Endothelial cell (in vitro differentiated cells): ENCODE results near the gene MBOAT7. TPM values are rescaled to one million over a fixed set of nuclear protein-coding genes. Genes with fewer than 3 reads are reported as not detected.
A peak's percentile ranks its signal among the peaks of the same experiment; 100 is the strongest.

ENCODE experiments used
- DNase-seq: peaks from one replicate; pipeline ENCODE4 v3.0.0; 2021; ENCODE audit warnings: low spot score
- H3K27ac Mint-ChIP-seq: one replicate; pipeline ENCODE4 v1.8.0; 2021; ENCODE audit warnings: mixed read lengths, inconsistent platforms; ENCODE audit not compliant: unreplicated experiment
- H3K27me3 Mint-ChIP-seq: one replicate; pipeline ENCODE4 v1.8.0; 2021; ENCODE audit warnings: mild to moderate bottlenecking, moderate library complexity, mixed read lengths, inconsistent platforms; ENCODE audit not compliant: unreplicated experiment
- H3K36me3 Mint-ChIP-seq: one replicate; pipeline ENCODE4 v1.8.0; 2021; ENCODE audit warnings: mild to moderate bottlenecking, low read depth, mixed read lengths, inconsistent platforms; ENCODE audit not compliant: unreplicated experiment
- H3K4me1 Mint-ChIP-seq: one replicate; pipeline ENCODE4 v1.8.0; 2021; ENCODE audit warnings: mild to moderate bottlenecking, mixed read lengths, inconsistent platforms; ENCODE audit not compliant: unreplicated experiment
- H3K4me3 Mint-ChIP-seq: one replicate; pipeline ENCODE4 v1.8.0; 2021; ENCODE audit warnings: mild to moderate bottlenecking, mixed read lengths, inconsistent platforms; ENCODE audit not compliant: unreplicated experiment
- H3K9me3 Mint-ChIP-seq: one replicate; pipeline ENCODE4 v1.8.0; 2021; ENCODE audit warnings: mixed read lengths, inconsistent platforms; ENCODE audit not compliant: unreplicated experiment
- CTCF ChIP-seq: fragments of 200-600 bp; sonication (generic); IDR thresholded peaks from one replicate; pipeline ENCODE4 v1.5.0; 2021; ENCODE audit warnings: antibody characterized with exemption; ENCODE audit not compliant: unreplicated experiment
- total RNA-seq: library from RNA; stranded (reverse); fragmentation: NEBNext Ultra II Directional; extraction: Animal tissue kit (Norgen Biotek cat#: 25700); gene quantifications from one replicate; pipeline ENCODE4 v1.2.1, GENCODE V29; 2021; ENCODE audit not compliant: unreplicated experiment

The MBOAT7 gene
- total RNA-seq, 1 donor from 2014 or later, result 203 TPM

DNA sequence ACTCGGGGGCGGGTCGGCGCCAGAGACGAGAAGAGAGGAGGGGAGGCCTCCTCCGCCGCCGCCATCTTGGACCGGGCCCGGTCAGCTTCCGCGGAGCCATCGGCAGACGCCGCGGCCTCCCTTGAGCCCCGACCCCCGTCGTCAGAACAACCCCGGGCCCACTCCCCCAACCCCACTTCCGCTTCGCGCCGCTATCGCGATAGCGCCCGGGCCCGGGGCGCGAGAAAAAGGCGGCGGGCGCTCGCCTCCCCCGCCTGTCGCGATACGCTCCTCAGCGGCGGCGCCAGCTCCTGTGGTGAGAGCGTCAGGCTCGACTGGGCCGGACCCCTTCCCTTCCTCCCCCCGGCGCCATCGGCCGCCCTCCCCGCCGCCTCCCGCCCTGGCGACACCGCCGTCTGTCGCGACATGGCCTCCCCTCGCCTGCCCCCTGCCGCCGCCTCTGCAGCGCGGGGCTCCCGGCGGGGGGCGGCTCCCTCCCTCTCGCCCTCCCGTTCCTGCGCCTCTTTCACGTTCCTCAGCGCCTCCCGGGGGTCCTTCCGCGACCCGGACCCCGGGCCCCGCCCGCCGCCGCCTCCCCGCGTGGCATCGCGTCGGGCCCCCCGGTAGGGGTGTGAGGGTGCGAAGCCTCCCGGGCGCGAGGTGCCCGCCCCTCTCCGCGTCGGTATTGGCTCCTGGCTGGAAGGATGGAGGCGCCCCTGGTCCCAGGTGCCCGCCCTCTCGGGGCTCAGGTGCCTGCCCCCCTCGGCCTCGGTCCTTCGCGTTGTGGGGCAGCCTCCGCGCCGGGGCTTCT lies 51.5 kb downstream of the MBOAT7 start, which contains the start of gene CNOT3:
Gene CNOT3 (plus strand): TSS at position 64 of the 790 bp plus-strand sequence. CDS start 5,217 bp downstream, outside the sequence.
- H3K36me3 Mint-ChIP-seq, result peaks cover 34% of the 10 kb centered on the region
- no peaks in the 10 kb centered on the region for H3K9me3 Mint-ChIP-seq
- peak within 1 kb of the TSS; percentile 95 for H3K4me3 Mint-ChIP-seq
- H3K4me1 Mint-ChIP-seq, result peaks cover 27% of the 10 kb centered on the region
- H3K27ac Mint-ChIP-seq, result peak within 1 kb of the TSS; percentile 85
- H3K27me3 Mint-ChIP-seq, result peaks cover 31% of the 10 kb centered on the region
- DNase-seq, result peak; percentile 40
- no peak for TF ChIP-seq CTCF

DNA sequence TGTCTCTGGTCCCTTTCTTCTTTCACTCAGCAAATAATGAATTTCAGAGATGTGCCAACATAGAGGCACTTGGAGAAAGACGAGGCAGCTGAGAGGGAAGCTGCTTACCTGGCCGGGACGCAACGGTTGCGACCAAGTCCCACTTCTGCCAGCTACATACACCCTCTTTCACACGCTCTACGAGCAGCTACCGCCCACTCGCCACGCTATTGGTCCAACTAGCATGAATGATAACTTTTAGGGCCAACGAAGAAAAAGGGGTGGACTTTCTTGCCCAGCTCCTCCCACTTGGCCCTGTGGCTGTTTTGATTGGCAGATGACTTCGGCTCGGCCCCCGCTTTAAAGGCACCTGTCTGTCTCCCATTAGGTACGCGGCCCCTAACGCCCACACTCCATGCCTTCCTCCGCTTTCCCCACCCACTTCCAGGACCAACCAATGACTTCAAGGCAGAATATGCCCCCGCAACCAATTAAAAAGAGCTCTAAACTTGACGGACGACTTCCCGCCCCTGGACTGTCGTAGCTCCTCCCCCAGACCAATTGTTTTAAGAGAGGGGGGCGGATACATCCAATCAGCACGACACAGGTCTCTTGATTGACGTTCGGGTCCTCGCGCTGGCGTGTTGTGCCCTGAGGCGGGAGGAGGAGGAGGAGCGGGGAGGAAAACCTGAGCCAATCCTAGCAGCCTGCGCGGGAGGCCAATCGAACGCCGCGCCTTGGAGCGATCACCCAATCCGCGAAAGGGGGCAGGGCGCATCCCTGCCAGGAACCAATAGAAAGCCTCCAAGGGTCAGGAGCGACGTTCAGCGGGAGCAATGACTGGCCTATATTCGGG lies 52.3 kb downstream of the MBOAT7 start:
- Mint-ChIP-seq H3K27ac (peak overlapping the region; percentile 85), H3K4me3 (peak overlapping the region; percentile 92), H3K36me3 (peaks cover 26% of the 10 kb centered on the region), H3K4me1 (peaks cover 27% of the 10 kb centered on the region), H3K27me3 (peaks cover 31% of the 10 kb centered on the region), H3K9me3 (no peaks in the 10 kb centered on the region)
- peak; percentile 97 for DNase-seq
- no peak for TF ChIP-seq CTCF

- Mint-ChIP-seq H3K27me3 (peaks cover 31% of the 10 kb centered on the region), H3K36me3 (peaks cover 22% of the 10 kb centered on the region), H3K4me1 (peaks cover 27% of the 10 kb centered on the region), H3K27ac (peak overlapping the region; percentile 85), H3K4me3 (peak overlapping the region; percentile 92), H3K9me3 (no peaks in the 10 kb centered on the region)
- TF ChIP-seq CTCF, result no peak
- no peak for DNase-seq
These were observed 53.1 kb downstream of the MBOAT7 start for GRCh38 chr19:54136086-54136863.

DNA sequence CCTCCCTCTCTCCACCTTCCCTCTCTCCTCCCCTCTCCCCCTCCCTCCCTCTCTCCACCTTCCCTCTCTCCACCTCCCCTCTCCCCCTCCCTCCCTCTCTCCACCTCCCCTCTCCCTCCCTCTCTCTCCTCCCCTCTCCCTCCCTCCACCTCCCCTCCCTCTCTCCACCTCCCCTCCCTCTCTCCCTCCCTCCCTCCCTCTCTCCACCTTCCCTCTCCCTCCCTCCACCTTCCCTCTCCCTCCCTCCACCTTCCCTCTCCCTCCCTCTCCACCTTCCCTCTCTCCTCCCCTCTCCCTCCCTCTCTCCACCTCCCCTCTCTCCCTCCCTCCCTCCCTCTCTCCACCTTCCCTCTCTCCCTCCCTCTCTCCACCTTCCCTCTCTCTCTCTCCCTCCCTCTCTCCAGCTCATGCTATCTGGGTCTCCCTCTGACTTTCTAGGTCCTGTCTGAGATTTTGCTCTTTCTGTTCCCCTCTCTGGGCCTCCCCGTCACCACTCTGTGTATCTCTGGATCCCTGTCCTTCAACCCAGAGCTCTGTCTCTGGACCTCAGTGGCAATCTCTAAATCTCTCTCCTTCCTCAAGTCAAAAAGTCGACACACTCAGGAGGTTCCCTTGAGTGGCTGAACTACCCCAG lies 55.3 kb downstream of the MBOAT7 start:
- peaks cover 20% of the 10 kb centered on the region for H3K4me1 Mint-ChIP-seq
- peaks cover 14% of the 10 kb centered on the region for H3K36me3 Mint-ChIP-seq
- no peak for DNase-seq
- no peaks in the 10 kb centered on the region for H3K9me3 Mint-ChIP-seq
- no peak for TF ChIP-seq CTCF
- peak overlapping the region; percentile 79 for H3K27ac Mint-ChIP-seq
- H3K27me3 Mint-ChIP-seq, result peaks cover 31% of the 10 kb centered on the region
- H3K4me3 Mint-ChIP-seq, result peak overlapping the region; percentile 74
